NCI-H187 (cell line): ENCODE data around the gene RPUSD3.
"Not testable (repeated sequence)": the region's sequence is repeated elsewhere in the genome, so short reads cannot be mapped to it uniquely, and the experiment has no call there.

Source experiments
- DNase-seq, 2 experiments: peaks; one replicate each; lab custom pipeline; 2025; lab: John Stamatoyannopoulos, UW

The RPUSD3 gene, protein sequence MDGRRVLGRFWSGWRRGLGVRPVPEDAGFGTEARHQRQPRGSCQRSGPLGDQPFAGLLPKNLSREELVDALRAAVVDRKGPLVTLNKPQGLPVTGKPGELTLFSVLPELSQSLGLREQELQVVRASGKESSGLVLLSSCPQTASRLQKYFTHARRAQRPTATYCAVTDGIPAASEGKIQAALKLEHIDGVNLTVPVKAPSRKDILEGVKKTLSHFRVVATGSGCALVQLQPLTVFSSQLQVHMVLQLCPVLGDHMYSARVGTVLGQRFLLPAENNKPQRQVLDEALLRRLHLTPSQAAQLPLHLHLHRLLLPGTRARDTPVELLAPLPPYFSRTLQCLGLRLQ

DNA sequence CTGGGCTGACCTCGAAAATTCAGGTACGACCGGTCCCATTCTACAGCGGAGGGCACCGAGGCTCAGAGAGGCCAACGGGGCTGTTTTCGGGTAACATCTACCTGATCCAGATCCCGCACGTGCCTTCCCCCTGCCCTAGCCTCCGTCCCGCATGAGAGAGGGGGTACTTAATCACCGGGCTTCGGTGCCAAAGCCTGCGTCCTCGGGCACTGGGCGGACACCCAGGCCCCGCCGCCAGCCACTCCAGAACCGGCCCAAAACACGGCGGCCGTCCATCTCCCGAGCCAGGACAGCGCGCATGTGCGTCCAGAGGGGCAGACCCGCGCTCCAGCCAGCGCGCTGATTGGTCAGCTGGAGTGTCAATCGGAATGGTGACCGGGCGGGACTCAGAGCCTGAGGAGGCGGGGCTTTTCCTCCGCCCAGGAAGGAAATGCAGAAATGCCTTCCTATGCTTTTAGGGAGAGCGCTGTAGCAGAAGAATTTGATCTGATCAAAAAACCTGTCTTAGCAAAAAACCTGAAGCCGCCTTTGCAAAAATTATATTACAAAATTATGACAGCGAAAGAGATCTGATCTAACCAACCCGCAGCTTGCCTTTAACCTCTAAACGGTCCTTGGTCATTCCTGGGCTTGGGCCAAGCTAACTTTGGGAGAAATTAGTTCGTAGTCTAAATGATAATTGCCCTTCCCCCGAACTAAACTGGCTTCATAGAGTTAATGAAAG is at the start of gene RPUSD3:
Gene RPUSD3 (minus strand): TSS at position 294 of the 724 bp plus-strand sequence. CDS start 18 bp downstream, at position 276.
- peak; percentile 65 to 79 for DNase-seq

DNA sequence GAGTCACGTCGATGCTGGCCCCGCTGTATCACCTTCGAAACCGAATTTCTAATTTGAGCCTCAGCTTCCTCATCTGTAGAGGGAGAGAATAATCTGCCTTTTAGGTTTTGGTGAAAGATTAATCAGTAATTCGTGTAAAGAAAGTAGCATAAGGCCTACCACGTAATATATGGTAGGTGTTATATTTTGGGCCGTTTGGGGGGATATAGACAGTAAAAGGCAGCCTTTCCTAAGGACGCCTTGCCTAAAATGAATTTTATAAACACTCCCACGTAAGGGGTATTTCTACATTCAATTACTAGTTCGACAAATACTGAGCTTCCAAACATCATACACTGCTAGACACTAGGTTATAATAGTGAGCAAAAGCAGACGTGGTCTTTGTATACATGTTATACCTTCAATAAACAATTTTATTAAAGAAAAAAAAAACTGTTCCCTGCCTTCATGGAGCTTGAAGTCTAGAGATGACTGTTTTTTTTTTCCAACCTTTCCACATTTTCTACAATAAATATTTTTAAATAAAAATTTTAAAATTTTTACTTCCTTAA is 47.3 kb upstream of the RPUSD3 start:
- DNase-seq, result no peak

DNA sequence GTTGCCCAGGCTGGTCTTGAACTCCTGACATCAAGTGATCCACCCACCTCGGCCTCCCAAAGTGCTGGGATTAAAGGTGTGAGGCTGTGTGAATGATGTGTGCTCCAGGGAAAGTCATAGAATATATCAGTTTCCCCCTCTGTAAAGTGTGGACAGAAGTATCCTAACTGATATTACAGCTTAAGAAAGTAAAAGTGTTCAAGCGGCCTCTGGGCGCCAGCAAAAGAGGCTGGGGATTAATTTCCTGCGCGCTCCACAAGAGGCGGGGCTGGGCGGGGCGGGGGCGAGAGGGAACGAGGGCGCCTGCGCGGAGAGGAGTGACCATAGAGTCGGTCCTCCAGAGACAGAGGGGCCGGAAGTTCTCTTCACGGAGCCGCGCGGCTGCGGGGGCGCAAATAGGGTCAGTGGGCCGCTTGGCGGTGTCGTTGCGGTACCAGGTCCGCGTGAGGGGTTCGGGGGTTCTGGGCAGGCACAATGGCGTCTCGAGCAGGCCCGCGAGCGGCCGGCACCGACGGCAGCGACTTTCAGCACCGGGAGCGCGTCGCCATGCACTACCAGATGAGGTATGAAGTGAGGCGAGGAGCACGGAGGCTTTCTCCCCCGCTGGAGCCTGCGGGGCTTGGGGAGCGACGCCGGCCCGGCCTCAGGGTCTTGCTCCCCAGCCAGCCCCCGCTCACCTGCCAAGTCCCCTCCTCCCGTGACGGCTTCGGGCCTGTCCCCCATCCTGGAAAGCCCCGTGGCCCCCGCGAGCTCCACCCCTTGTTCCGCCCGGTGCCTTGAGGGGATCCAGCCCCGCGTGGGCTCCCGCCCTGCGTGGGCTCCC is 46.7 kb upstream of the RPUSD3 start, which contains the start of gene JAGN1:
Gene JAGN1 (plus strand): TSS at position 362 of the 823 bp plus-strand sequence. CDS start 113 bp downstream, at position 475.
- DNase-seq, result peak; percentile 50 to 51

DNA sequence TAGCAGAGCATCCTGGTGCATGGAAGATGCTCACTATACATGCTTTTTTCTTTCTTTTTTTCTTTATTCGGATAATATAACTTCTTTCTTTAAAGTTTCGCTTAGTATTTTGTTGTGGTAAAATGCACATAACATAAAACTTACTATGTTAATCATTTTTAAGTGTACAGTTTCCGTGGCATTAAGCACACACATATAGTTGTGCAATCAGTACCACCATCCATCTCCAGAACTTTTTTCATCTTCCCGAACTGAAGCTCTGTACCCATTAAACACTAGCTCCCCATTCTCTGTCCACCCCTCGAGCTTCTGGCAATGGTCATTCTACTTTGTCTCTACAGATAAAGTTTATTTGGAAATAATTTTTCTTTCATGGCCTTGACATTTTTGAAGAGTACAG is 45.6 kb upstream of the RPUSD3 start:
- no peak for DNase-seq

DNA sequence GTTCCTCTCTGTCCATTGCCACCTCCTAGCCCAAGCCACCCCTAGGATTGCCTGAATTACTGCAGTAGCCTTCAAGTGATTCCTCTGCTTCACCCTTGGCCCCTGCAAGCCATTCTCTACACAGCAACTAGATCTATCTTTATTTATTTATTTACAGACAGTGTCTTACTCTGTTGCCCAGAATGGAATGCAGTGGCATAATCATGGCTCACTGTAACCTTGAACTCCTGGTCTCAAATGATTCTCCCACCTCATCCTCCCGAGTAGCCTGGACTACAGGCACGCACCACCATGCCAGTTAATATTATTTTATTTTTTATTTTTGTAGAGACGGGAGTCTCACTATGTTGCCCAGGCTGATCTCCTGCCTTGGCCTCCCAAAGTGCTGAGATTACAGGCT is 44.7 kb upstream of the RPUSD3 start:
- no peak for DNase-seq

DNA sequence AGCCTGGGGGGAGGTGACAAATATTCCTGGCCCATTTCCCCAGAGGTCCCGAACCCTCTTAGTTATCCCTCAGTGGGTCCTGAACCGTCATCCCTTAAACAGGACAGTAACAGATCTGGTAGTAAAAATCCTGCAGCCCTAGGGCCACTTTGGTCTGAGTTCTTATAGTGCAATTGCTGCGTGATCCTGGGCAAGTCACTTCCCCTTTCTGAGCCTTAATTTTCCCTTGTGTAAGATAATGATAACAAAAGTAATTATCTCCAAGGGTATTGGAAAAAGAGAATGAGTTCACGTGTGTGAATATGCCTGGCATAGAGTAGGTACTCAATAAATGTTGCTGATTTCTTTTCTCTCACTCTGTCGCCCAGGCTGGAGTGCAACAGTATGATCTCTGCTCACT is 43.7 kb upstream of the RPUSD3 start:
- no peak for DNase-seq

DNA sequence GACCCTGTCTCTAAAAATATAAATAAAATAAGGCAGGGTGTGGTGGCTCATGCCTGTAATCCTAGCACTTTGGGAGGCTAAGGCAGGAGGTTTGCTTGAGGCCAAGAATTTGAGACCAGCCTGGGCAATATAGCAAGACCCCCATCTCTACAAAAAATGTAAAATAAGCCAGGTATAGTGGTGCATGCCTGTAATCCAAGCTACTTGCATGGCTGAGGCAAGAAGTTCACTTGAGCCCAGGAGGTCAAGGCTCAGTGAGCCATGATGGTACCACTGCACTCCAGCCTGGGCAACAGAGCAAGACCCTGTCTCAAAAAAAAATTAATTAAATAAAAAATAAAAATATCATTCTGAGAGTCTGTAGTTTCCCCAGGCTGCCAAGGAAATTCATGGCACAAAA is 42.5 kb upstream of the RPUSD3 start:
- DNase-seq, result no peak

DNA sequence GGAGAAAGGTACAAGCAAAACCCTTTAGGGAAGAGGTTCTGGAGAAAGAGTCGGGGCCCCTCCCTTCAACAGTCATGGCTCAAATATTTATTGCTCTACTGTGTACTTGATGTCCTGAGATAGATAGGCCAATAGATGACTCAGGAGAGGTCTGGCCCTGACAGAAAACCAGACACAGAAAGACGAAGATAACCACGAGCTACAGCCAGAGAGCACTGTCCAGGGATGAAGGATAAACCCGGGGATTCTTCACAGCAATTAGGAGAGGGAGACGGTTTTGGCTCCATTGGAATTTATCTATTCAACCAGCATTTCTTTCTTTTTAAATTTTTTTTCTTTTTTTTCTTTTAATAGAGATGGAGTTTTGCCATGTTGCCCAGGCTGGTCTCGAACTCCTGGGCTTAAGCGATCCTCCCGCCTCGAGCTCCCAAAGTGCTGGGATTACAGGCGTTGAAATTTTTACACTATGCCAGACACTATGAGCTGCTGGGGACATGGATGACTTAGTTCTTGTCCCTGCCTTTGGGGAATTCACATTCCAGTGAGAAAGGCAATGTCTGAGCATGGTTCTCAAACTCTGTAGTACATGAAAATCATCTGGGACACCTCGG is 40.9 kb upstream of the RPUSD3 start:
- no peak for DNase-seq

DNA sequence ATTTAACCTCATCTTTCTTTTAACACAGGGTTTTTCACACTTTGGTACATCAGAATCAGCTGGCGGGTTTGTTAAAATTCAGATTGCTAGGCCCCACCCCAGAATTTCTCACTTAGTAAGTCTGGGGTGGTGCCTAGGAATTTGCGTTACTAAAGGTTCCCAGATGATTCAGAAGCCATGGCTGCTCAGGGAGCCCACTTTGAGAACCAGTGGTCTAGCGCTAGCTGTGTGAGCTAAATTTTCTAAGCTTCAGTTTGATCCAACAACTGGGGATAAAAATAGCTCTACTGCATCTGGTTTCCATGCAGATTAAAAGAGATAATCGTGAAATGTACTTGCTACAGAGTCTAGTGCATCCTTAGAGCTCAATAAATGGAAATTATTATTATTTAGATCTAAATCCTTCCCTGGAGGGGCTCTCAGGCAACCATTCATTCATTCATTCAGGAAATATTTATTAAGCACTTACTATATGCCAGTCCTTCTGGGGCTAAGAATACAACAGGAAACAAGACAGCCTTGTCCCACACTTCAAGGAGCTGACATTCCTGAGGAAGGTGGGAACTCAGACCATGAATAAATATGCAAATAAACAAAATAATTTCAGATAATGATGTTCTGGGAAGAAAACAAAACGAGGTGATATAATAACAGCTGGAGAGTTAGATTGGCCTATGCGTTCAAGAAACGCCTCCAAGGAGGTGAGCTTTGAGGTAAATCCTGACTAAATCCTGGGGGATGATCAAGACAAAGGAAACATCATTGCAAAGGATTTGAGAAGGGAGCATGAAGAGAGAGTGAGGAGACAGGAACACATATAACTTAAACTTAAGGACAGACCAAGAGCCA is 40.1 kb upstream of the RPUSD3 start:
- DNase-seq, result no peak

DNA sequence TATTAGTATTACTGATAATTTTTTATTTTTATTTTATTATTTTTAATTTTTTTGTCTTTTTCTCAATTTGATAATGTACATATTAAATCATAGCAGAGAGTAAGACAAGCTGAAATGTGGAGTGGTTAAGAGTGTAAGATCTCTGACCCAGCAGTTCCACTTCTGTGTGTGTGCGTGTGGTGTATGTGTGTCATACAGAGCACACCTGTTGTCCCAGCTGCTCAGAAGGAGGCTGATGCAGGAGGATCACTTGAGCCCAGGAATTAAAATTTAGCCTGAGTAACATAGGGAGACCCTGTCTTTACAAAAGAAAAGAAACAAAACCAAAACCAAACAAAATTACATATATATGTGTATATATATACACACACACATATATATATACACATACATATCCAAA is 37.6 kb upstream of the RPUSD3 start:
- no peak for DNase-seq

DNA sequence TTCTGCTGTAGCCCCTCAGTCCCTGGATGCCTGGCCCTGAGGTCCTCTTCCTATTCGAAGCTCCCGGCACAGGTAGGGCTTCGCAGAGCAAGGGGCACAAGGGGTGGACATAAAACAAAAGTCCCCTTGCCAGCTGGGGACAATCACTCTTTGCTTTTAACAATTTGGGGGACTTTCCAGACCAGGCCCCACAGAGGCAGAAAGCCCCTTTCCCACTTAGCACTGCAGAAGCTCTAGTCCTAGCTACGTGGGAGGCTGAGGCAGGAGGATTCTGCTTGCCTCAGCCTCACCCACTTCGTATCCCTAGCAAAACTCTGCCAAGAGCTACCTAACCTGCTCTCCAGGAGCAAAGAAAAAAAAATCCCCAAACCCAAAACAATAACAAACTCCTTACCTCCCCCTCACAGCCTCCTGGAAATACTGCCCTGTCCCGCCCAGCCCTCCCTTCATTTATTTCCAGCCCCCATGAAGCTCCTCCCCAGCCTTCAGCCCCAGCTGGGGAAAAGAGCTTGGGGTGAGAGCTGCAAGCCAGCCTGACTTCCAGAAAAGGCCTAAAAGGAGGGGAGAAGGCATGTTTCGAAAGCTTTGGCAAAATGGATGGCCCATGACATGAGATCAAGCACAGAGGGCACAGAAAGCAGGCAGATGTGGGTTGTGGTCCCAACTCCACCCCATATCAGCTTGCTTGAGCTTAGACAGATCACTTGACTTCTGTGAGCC is 36.2 kb upstream of the RPUSD3 start, which contains the start of gene CIDEC:
Gene CIDEC (minus strand): TSS at position 424 of the 720 bp plus-strand sequence. CDS start 1,767 bp downstream, outside the sequence.
- no peak for DNase-seq

DNA sequence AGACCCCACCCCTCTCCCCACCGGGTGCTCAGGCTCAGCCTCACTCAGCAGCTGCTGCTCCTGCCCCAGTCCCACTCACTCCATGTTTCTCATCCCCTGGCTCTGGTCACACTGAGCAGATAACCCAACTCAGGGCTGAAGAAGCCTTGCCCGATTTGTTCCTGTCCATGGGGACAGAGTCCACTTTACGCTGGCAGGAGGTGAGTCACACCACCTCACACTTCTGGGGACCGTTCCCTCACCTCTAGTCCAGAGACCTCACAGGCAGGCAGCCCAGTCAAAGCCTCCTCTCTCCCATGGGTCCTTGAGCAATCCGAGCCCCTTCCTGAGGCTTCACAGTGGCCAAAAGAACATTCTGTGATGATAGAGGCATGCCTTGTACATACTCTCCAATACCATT is 34.9 kb upstream of the RPUSD3 start:
- no peak for DNase-seq

DNA sequence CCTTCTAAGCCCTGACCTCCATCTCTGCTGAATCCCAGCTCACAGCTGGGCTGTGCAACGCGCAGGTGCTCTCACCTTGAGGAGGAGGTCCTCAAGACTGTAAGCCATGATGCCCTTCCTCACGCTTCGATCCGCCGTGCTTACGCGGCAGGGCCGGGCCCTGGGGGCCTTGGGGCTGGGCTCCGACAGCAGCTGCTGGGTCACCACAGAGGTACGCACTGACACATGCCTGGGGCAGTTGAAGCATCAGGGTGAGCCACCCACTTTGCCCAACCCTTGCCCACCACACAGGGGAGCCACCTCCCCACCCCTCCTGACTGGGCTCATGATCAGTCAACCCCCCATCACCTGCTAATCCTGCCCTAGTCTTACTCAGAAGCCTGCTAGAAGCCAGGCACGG is 33.2 kb upstream of the RPUSD3 start:
- no peak for DNase-seq

DNA sequence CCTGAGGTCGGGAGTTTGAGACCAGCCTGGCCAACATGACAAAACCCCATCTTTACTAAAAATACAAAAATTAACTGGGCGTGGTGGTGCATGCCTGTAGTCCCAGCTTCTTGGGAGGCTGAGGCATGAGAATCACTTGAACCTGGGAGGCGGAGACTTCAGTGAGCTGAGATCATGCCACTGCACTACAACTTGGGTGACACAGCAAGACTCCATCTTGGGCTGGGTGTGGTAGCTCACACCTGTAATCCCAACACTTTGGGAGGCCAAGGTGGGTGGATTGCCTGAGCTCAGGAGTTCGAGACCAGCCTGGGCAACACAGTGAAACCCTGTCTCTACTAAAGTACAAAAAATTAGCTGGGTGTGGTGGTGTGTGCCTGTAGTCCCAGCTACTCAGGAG is 32.4 kb upstream of the RPUSD3 start:
- DNase-seq, result not testable (repeated sequence)

DNA sequence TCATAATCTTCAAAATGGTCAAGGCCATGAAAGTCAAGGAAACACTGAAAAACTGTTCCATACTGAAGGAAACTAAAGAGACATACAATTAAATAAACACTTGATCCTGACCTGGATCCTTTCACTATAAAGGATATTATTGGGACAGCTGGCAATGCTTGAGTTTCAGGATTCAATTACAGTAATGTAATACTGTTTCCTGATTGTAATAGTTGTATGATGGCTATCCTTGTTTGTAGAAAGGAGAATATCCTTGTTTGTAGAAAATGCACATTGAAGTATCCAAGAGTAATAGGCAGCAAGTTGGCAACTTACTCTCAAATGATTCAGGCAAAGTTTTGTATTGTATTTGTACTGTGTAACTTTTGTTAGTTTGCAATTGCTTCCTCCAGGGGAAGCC is 31.6 kb upstream of the RPUSD3 start:
- DNase-seq, result no peak

DNA sequence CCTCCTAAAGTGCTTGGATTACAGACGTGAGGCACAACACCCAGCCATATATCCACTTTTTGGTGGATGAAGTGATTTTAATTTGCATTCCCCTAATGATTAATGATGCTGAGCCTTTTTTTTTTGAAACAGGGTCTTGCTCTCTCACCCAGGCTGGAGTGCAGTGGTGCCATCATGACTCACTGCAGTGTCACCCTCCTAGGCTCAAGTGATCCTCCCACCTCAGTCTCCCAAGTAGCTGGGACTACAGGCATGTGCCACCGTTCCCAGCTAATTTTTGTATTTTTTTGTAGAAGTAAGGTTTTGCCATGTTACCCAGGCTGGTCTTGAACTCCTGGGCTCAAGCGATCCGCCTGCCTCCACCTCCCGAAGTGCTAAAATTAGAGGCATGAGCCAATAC is 28.3 kb upstream of the RPUSD3 start:
- DNase-seq, result not testable (repeated sequence)

DNA sequence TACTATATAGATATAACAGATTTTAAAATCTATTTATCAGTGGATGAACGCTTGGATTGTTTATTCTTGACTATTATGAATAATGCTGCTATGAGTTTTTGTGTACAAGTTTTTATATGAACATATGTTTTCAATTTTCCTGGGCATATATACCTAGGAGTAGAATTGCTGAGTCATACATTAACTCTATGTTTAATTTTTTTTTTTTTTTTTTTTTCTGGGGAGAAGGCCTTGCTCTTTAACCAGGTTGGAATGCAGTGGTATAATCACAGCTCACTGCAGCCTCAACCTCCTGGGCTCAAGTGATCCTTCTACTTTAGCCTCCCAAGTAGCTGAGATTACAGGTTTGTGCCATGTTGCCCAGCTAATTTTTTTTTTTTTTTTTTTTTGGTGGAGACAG is 27.2 kb upstream of the RPUSD3 start:
- no peak for DNase-seq

DNA sequence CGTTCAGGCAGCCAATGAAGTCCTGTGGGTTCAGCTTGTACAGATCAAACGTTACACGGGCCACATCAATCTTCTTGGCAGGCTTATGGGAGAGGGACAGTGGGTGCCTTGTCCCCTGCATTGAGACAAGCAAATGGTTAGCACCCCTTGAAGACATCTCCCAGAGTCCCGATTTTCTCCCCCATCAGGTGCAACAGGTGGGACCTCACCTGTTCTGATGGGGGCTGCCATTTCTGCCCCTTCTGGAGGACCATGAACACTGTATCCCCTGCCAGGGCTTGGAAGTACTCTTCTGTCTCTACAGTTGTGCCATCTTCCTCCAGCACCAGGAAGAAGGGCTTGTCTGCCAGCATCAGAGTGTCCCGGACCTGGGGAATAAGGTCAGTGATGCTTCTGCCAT is 26.1 kb upstream of the RPUSD3 start:
- DNase-seq, result no peak

DNA sequence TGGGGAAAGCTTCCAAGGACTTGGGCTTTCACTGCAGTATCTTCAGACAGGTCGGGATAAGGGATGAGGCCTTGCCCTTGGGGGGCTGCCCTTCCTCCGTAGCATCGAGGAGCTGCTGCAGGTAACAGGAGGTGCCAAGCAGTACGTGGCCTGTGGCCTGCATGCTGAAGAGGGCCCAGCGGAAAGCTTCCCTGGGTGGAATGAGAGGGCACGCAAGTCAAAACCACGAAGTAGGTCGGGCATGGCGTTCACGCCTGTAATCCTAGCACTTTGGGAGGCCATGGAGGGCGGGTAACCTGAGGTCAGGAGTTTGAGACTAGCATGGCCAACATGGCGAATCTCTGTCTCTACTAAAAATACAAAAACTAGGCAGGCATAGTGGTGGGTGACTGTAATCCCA is 23.3 kb upstream of the RPUSD3 start:
- no peak for DNase-seq

DNA sequence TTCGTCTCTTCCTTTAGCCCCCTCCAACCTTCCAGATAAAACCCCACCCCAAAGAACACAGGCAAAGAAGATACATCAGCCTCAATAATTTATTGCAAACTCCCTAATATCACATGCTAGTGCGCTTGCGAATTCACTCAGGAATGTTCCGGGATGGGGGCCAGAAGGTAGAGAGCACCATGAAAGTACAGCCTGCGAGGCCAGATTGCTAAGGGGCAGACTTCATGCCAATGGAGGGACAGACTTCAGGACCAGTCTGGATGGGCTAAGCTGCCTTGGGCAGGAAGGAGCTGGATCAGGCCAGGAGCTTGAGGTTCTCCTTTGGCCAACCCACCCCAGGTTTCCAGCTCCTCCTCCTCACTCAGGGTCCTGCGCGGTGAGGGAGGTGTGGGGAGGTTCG is 22.8 kb upstream of the RPUSD3 start:
- DNase-seq, result no peak
